ENCODE results near the gene IMMT.

IMMT gene

GRCh38 chr2:86139981-86140380, 55.3 kb downstream of the IMMT start:
- no peak for DNase-seq

GRCh38 chr2:86138736-86139625, 56.3 kb downstream of the IMMT start:
- DNase-seq: no peak

- DNase-seq: no peak
These were observed 59.1 kb downstream of the IMMT start for GRCh38 chr2:86136141-86136540.

GRCh38 chr2:86135653-86136052, 59.6 kb downstream of the IMMT start:
- no peak for DNase-seq

GRCh38 chr2:86134709-86135108, 60.6 kb downstream of the IMMT start:
- DNase-seq: no peak

GRCh38 chr2:86124683-86125082, 70.6 kb downstream of the IMMT start:
- DNase-seq: no peak

GRCh38 chr2:86123328-86123925, 71.8 kb downstream of the IMMT start:
- DNase-seq: no peak

- no peak for DNase-seq
These were observed 77.1 kb downstream of the IMMT start for GRCh38 chr2:86118130-86118529.

- no peak for DNase-seq
These were observed 88.2 kb downstream of the IMMT start for GRCh38 chr2:86107031-86107430.

- peak; percentile 75 for DNase-seq
These were observed 89.0 kb downstream of the IMMT start, which contains the start of gene PTCD3 for GRCh38 chr2:86105969-86106945. Gene PTCD3 (plus strand): TSS chr2:86106235. CDS start chr2:86106248, 13 bp downstream.

- peak; percentile 71 for DNase-seq
These were observed 89.9 kb downstream of the IMMT start, which contains the start of gene POLR1A for GRCh38 chr2:86105252-86105968. Gene POLR1A (minus strand): TSS chr2:86105886. CDS start chr2:86105776, 110 bp downstream.

GRCh38 chr2:86102157-86102556, 93.1 kb downstream of the IMMT start:
- no peak for DNase-seq

- DNase-seq: no peak
These were observed 97.3 kb downstream of the IMMT start for GRCh38 chr2:86097913-86098312.

GRCh38 chr2:86097114-86097896, 98.0 kb downstream of the IMMT start:
- DNase-seq: no peak

- no peak for DNase-seq
These were observed 101.0 kb downstream of the IMMT start for GRCh38 chr2:86094229-86094628.
